Thyroid gland (tissue), 4 donors: ENCODE results near the gene SPRTN. TPM values are rescaled to one million over a fixed set of nuclear protein-coding genes. Genes with fewer than 3 reads are reported as not detected.
A peak's percentile ranks its signal among the peaks of the same experiment; 100 is the strongest.

Source experiments
- DNase-seq, 2 donors: peaks; one replicate each; pipeline ENCODE4 v3.0.0-alpha.2; 2019
- H3K27ac ChIP-seq, 3 donors: fragments of 200-600 bp; sonication (generic); 1 replicate in 2 of 3; 2 replicates in 1 of 3; pipeline ENCODE4 v1.5.1; 2016 to 2019; ENCODE audit warnings: mild to moderate bottlenecking in 1 of 3, moderate library complexity in 1 of 3
- H3K27me3 ChIP-seq: fragments of 200-600 bp; sonication (generic); one replicate; pipeline ENCODE4 v1.5.1; 2019
- H3K36me3 ChIP-seq, 2 donors: fragments of 200-600 bp; sonication (generic); one replicate each; pipeline ENCODE4 v1.5.1; 2016 to 2019
- H3K4me1 ChIP-seq, 2 donors: fragments of 200-600 bp; sonication (generic); one replicate each; pipeline ENCODE4 v1.5.1; 2017 to 2019
- H3K4me3 ChIP-seq, 3 donors: fragments of 200-600 bp; sonication (generic); replicated peaks in 1 of 3; 1 replicate in 2 of 3; 2 replicates in 1 of 3; pipeline ENCODE4 v1.5.1; 2016; ENCODE audit warnings: mild to moderate bottlenecking in 1 of 3
- H3K9me3 ChIP-seq: fragments of 200-600 bp; sonication (generic); one replicate; pipeline ENCODE4 v1.5.1; 2017
- POLR2A ChIP-seq, 2 donors: fragments of 450-650 bp; IDR thresholded peaks; one replicate each; pipeline ENCODE4 v1.6.1; 2017; ENCODE audit warnings: antibody characterized with exemption in 2 of 2, mild to moderate bottlenecking in 2 of 2, moderate library complexity in 1 of 2
- WGBS, 2 donors: methylation state at CpG; one replicate each; pipeline ENCODE4 v1.1.5; 2017; 5-methylcytosine and 5-hydroxymethylcytosine counted together
- intact Hi-C: fragments of 100-400 bp; cut with DNase I; formaldehyde crosslinking; loops from one replicate; pipeline ENCODE4 v1.15.1; 2023
- total RNA-seq, 4 donors: library from RNA; depleted of rRNA; stranded (reverse); fragments of >200 nt; gene quantifications; one replicate each; pipeline ENCODE4 v1.2.3, GENCODE V29; 2016
- TF ChIP-seq, protein P1 (sequence below), 6 experiments: fragments of 200-600 bp in 3 of 6; fragments of 450-650 bp in 3 of 6; sonication (generic) in 3 of 6; IDR thresholded peaks; one replicate each; pipeline ENCODE4 v1.5.1; 2016 to 2019; ENCODE audit warnings: antibody characterized with exemption in 6 of 6, mild to moderate bottlenecking in 2 of 6, inconsistent platforms in 1 of 6, moderate library complexity in 1 of 6

The SPRTN gene, protein sequence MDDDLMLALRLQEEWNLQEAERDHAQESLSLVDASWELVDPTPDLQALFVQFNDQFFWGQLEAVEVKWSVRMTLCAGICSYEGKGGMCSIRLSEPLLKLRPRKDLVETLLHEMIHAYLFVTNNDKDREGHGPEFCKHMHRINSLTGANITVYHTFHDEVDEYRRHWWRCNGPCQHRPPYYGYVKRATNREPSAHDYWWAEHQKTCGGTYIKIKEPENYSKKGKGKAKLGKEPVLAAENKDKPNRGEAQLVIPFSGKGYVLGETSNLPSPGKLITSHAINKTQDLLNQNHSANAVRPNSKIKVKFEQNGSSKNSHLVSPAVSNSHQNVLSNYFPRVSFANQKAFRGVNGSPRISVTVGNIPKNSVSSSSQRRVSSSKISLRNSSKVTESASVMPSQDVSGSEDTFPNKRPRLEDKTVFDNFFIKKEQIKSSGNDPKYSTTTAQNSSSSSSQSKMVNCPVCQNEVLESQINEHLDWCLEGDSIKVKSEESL
- 10 to 100 TPM; 11.0 to 28.9 (median 21.9) TPM for total RNA-seq

DNA sequence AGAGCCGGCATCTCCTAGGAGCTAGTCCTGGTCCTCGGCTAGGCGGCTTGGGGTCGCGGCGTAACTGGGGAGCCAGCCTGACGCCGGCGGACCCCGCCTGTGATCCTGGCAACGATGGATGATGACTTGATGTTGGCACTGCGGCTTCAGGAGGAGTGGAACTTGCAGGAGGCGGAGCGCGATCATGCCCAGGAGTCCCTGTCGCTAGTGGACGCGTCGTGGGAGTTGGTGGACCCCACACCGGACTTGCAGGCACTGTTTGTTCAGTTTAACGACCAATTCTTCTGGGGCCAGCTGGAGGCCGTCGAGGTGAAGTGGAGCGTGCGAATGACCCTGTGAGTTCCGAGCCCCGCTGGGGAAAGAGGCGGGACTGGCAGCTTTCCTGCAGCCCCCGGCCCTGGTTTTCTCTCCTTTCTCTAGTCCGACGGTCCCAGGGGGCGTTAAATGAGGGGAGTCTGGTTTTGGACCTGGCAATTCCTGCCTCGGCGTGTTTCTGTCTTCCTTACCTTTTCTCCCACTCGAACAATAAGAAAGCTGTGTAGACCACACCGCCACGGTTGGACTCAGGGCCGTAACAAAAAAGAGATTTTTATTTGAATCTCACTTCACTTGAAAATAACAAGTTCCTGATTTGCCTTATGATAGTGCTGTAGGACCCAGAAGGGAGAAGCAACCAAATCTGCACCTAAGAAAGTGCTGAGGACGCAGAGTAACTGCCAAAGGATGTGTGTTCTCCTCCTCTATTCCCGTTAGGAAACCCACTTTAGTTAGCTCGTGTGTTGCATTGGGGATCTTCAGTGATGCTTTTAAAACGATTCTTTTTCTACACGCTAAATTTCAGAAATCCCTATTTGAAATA lies at the start of gene SPRTN:
Gene SPRTN (plus strand): TSS at position 24 of the 859 bp plus-strand sequence. CDS start 91 bp downstream, at position 115.
- Histone ChIP-seq H3K36me3 (peaks cover 3 to 4% of the 10 kb centered on the region in 2 donors), H3K9me3 (no peaks in the 10 kb centered on the region), H3K27ac (peak within 1 kb of the TSS; percentile 76 to 95 (median 90)), H3K4me1 (peaks cover 42 to 43% of the 10 kb centered on the region in 2 donors), H3K4me3 (peak within 1 kb of the TSS; percentile 61 to 94 (median 67)), H3K27me3 (no peaks in the 10 kb centered on the region)
- DNase-seq: no peak
- TF ChIP-seq, protein P1, sequence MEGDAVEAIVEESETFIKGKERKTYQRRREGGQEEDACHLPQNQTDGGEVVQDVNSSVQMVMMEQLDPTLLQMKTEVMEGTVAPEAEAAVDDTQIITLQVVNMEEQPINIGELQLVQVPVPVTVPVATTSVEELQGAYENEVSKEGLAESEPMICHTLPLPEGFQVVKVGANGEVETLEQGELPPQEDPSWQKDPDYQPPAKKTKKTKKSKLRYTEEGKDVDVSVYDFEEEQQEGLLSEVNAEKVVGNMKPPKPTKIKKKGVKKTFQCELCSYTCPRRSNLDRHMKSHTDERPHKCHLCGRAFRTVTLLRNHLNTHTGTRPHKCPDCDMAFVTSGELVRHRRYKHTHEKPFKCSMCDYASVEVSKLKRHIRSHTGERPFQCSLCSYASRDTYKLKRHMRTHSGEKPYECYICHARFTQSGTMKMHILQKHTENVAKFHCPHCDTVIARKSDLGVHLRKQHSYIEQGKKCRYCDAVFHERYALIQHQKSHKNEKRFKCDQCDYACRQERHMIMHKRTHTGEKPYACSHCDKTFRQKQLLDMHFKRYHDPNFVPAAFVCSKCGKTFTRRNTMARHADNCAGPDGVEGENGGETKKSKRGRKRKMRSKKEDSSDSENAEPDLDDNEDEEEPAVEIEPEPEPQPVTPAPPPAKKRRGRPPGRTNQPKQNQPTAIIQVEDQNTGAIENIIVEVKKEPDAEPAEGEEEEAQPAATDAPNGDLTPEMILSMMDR (IDR thresholded peaks at IDR 0.05): no peak
- TF ChIP-seq POLR2A (IDR thresholded peaks at IDR 0.05): no peak
- WGBS, 2 donors: 0% methylated on average over 36 to 37 of the region's 43 CpGs
- intact Hi-C loops: loop anchor here (10.0 kb wide), 1 partner anchor 104 kb away; no protein-coding TSS in a partner anchor

DNA sequence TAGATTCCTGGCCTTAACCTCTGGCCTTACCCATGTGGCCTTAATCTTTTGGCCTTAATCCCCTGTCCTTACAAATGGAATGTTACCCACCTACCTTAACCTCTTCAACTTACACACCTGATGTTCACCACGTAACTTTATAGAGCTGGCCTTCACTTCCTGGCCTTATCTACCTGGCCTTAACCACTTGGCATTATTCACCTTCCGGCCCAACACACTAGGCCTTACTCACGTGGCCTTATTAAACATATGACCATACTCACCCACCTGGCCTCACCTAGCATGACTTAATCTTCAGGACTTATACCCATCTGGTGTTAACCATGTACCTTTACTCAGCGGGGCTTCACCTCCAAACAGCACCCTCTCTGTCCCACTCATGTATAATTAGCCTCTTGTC lies 42.2 kb upstream of the SPRTN start:
- 94 to 97% methylated on average over 4 of the region's 4 CpGs for WGBS, 2 donors
- H3K4me3 ChIP-seq: no peak overlapping the region
- intact Hi-C loops: no loop called here
- no peaks in the 10 kb centered on the region for H3K4me1 ChIP-seq
- DNase-seq: no peak
- H3K27me3 ChIP-seq: no peaks in the 10 kb centered on the region
- no peaks in the 10 kb centered on the region for H3K9me3 ChIP-seq
- no peaks in the 10 kb centered on the region for H3K36me3 ChIP-seq
- TF ChIP-seq, protein P1 (IDR thresholded peaks at IDR 0.05): no peak
- no peak for TF ChIP-seq POLR2A (IDR thresholded peaks at IDR 0.05)
- H3K27ac ChIP-seq: no peak overlapping the region

DNA sequence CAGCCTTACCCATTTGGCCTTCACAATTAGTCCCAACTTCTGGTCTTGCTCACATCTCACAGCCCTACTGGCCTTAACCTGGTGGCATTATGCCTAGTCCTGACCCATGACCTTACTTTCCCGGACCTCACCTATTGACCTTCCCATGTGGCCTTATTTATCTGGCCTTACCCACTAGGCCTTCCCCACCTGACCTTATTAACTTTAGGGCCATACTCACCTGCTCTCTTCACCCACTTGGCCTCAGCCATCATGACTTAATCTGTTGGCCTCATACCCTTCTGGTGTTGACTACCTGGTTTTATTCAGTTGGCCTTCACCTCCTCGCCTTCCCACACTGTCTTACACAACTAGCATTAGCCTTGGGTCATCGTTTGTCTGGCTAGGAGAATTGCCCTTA lies 36.1 kb upstream of the SPRTN start:
- no peaks in the 10 kb centered on the region for H3K36me3 ChIP-seq
- no peak overlapping the region for H3K27ac ChIP-seq
- no peak for TF ChIP-seq POLR2A (IDR thresholded peaks at IDR 0.05)
- TF ChIP-seq, protein P1 (IDR thresholded peaks at IDR 0.05): no peak
- H3K9me3 ChIP-seq: no peaks in the 10 kb centered on the region
- WGBS, 2 donors: 93 to 94% methylated on average over 3 of the region's 3 CpGs
- no peaks in the 10 kb centered on the region for H3K27me3 ChIP-seq
- no peaks in the 10 kb centered on the region for H3K4me1 ChIP-seq
- DNase-seq: no peak
- H3K4me3 ChIP-seq: no peak overlapping the region
- intact Hi-C loops: no loop called here

DNA sequence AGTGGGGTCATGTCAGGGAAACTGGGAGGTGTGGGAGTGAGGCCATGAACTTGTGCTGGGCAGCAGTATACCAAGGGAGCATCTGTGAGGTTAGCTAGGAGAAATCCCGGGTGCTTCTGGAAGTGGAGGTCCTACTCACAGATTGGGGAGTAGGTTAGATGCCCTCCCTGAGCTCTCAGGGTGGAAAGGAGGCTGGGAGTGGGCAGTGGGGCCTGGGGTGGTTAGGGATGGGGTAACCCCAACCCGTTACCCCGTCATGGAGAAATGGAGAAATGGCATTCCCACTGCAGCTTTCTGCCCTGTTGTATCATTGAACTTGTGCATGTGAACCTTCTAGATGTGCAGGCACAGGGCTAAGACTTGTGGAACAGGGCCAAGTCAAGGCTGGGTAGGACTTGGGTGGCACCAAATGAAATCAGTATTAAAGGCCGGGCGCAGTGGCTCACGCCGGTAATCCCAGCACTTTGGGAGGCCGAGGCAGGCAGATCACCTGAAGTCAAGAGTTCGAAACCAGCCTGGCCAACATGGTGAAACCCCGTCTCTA lies 27.6 kb upstream of the SPRTN start:
- DNase-seq: no peak
- no peaks in the 10 kb centered on the region for H3K9me3 ChIP-seq
- TF ChIP-seq POLR2A (IDR thresholded peaks at IDR 0.05): no peak
- TF ChIP-seq, protein P1 (IDR thresholded peaks at IDR 0.05): no peak
- intact Hi-C loops: no loop called here
- H3K27me3 ChIP-seq: no peaks in the 10 kb centered on the region
- H3K4me1 ChIP-seq: no peaks in the 10 kb centered on the region
- WGBS, 2 donors: 97 to 98% methylated on average over 10 of the region's 10 CpGs
- no peak overlapping the region for H3K27ac ChIP-seq
- no peak overlapping the region for H3K4me3 ChIP-seq
- no peaks in the 10 kb centered on the region for H3K36me3 ChIP-seq
